ENCODE measurements around the gene TMEM187.

Gene TMEM187

DNA sequence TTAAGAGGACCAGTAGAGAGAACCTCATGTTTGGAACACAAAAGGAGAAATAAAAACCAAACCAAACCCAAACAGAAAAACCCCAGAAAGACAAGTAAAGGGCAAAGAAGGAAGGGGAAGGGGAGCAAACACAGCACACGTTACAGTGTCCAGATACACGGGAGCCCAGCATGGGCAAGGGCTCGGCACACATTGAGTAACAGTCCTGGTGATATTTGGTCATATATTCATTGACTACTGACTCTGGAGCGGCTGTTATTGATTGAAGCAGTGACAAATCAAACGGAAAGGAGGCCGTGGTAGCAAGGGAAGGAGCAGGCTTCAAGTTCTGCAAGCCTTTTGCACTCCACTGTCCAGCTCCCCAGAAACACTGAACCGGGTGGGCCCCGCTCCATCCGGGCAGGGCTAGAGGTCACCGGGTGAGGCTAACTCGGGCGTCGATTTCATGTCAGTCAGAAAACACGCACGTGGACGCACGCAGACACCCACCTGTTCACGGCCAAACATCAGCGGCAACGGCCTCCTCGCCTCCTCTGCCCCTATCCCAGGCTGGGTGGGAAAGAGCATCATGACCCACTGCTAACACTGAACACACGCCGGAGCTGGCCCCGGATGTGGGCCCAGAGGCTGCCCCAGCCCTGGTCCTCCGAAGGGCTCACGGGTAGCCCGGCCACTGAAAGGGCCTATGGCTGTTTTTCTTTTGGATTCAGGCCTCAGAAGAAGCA is 50.9 kb downstream of the TMEM187 start:
- DNase-seq: no peak

DNA sequence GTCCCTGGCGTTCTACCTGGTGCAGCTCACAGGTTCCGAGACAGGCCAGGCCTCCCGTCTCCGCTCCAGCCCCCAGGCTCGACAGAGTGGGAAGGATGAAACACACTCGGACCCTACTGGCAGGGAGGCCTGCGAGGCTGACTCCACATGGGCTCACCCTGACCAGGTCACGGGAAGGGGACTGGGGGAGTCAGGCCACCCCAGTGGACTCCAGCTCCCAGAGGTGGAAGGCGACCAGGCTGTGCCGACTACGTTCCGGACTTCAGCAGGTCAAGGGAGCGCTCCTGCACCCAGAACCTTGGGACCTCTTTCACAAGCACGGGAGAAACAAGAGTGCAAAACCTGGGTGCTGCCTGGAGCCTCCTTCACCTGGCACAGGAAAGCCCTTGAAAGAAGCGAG is 51.7 kb downstream of the TMEM187 start:
- no peak for DNase-seq

DNA sequence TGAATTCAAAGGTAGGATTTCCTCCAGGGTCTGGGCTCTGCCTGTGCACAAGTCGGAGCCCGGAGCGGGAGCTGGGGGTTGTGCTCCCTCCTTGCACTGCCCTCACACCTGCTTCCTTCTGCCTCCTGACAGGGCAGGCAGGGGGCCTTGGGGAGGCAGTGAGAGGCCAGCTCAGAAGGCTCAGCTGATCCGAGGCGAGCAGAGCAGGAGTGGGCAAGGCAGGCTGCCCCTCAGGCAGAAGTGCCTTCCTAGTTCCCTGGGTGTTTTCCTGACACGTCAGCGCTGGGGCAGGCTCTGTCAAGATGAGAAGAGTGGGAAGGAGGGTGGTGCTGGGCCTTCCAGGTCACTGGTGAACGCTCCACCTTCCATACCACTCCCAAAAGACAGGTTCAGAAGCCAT is 52.7 kb downstream of the TMEM187 start:
- no peak for DNase-seq

DNA sequence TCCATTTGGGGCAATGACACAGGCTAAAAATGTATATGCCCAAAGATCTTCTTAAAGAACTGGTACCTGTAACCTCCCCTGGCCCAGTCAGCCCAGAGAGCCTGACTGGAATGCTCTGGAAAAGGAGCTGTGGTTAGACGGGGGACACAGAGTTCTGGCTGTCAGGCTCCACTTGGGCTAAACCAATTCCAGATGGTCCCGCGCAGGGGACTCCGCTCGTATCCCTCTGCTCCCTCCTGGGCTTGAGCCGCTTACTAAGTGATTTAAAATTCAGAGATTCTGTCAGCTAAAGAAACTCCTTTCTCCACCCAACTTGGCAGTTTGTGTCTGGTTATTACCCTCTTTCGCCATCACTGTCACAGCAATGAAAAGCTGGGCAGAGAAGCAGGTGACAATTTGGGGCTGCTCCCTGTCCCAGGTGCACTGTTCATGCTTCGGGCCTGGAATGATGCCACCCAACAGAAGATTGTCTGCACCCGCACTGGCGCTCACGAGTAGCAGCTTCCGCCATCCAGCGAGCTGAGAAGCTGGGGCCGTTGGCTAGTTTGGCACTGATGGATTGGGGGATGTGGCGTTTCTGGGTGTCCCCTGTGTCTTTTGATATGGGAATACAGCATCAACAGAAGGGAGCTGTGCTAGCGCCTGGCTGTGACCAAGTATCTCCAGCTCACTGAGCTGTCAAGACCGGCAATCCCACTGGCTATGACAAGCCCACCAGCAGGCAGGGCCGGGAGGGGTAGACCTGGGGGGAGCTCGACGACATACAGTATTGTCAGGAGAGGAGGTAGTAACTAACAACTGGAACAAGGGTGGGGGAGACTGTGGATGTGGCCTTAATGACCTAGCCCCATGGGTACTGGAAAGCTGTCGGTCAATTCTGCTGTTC is 53.8 kb downstream of the TMEM187 start:
- no peak for DNase-seq

DNA sequence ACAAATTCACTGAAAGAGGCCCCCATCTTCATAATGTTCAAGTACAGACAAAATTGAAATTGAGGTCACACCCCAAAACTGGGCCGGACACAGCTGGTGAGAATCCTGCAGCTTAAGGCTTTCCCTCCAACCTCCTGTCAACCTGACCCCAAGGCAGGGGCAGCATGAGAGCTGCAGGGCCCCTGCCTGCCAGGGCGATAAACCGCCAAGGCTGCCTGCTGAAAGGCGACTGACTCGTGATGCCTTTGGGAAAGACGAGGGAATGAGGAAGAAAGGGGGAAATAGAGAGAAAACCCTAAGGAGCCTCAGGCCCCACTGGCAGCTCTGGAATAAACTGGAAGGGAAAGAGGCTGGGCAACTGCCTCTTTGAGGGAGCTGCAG is 54.5 kb downstream of the TMEM187 start:
- DNase-seq: no peak

DNA sequence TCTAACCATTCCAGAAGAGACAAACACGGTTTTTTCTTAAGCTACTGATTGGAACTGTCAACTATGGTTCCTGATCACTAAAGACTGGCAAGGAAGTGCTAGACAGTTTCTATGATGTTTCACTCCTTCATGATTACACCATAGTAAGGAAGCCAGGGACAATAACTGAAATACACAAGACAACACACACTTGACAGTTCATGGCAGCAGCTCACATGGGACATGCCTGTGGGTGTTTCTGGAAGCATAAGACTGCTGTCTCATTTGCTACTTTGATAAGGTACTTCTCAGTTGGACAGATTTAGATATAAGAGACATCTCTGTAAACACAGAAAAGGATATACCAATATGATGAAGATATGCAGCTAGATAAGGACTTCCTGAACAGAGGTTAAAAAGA is 55.4 kb downstream of the TMEM187 start:
- no peak for DNase-seq

DNA sequence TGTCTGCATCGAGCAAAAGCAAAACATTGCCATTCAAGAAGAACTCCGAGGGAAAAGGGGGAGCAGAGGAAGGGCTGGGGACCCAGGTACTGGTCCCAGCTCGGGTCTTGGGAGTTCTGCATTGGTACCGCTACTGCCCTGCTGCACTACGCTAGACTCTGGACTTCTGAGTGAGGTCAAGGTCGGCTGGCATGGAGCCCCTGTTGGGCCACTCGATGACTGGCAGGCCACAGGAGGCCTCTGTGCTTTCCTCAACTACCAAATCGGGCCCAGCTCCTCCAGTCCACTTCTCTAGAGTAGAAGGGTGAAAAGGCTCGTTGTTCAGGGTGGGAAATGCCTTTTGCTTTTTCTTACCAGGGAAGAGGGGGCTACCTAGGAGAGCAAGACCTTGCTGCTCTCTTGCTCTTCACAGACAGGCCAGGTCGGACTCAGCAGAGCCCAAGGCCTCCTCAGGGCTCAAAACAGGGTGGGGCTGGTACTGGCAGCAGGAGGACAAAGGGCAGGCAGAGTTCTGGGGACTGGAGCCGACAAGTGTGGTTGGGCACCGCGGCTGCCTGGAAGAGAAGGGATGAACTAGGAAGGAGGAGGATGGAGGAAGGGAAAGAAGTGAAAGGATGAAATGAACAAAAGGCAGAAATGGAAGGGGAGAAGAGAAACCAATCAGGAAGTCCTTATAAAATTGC is 56.1 kb downstream of the TMEM187 start:
- DNase-seq: no peak

DNA sequence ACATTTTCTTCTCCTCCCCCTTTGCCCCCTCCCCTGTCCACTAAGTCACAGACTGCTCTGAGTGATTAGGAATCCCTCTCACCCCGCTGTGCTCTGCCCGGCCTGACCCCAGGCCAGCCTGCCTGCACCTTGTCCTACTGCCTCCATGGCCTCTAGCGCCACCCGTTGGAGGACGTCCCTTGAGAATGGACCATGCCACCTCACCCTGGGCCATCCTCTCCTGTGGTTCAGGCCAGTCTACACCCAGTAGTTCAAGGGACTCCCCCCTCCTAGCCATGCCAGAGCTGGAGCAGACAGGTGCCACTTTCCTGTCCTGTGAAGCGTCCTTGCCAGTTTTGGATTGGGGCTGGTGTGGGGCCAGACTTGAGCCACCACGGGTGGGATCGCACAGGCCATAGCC is 56.9 kb downstream of the TMEM187 start:
- no peak for DNase-seq

DNA sequence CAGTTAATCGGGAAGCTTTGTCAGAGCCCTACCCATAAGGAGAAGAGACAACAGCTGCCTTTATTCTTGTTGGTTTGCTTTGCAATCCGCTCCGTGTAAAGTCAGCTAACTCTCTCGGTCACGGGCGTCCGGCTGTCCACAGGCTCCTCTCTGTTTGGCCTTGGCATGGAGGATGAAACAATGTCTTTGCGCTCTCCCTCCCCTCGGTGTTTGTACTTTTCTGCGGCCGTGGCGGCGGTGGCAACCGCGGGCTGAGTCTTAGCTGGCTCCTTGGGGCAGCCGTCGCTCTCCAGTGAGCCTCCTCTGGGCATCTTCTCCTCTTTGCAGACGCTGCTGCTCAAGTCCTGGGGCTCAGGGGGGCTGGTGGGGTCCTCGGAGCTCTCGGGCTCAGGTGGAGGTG is 57.7 kb downstream of the TMEM187 start:
- no peak for DNase-seq

DNA sequence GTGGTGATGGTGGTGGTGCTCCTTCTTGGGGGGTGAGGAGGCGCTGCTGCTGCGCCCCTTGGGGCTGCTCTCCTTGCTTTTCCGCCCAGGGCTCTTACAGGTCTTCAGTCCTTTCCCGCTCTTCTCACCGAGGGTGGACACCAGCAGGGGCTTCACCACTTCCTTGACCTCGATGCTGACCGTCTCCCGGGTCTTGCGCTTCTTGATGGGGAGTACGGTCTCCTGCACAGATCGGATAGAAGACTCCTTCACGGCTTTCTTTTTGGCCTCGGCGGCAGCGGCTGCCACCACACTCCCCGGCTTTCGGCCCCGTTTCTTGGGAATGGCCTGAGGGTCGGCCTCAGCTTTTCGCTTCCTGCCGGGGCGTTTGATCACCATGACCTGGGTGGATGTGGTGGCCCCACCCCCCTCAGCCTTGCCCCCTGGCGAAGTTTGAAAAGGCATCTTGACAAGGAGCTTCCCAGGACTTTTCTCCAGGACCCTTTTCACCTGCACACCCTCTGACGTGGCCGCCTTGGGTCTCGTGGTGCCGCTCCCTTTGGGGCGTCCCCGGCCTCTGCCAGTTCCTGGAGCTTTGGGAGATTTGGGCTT is 58.3 kb downstream of the TMEM187 start:
- DNase-seq: no peak

DNA sequence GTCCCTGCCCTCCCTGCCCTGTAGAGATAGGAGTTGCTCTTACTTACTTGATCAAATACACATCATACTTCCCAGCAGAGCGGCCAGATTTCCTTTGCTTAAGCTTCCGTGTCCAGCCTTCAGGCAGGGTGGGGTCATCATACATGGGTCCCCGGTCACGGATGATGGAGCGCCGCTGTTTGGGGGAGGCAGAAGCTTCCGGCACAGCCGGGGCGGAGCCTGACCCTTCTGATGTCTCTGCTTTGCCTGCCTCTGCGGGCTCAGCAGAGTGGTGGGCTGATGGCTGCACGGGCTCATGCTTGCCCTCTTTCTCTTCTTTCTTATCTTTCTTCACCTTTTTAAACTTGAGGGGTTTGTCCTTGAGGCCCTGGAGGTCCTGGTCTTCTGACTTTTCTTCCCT is 59.6 kb downstream of the TMEM187 start:
- DNase-seq: no peak

DNA sequence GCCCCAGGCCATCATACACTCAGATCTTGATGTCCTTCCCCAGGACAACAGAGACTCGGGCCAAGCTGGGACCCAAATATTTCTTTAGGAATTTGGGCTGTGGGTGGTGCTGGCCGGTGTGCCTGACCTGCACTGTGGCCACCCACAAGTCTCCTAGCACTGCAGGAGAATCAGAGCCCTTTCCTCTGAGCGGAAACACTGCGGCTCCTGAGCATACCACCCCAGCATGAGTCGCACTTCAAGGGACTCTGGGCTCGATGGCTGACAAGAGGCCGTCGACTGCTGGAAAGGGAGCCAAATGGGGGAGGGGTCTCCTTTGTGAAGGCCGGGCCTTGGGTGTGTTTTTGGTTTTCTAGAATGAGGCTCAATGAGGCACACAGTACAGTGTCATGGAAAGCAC is 60.1 kb downstream of the TMEM187 start:
- no peak for DNase-seq

All from activated CD4-positive, CD25-positive, alpha-beta regulatory T cell treated with anti-CD3 and anti-CD28 coated beads, Interleukin-2, amount 50 U/mL, for 72 hours (primary cell).